Measurements from ENCODE around the gene MAFG.

The MAFG gene

DNA sequence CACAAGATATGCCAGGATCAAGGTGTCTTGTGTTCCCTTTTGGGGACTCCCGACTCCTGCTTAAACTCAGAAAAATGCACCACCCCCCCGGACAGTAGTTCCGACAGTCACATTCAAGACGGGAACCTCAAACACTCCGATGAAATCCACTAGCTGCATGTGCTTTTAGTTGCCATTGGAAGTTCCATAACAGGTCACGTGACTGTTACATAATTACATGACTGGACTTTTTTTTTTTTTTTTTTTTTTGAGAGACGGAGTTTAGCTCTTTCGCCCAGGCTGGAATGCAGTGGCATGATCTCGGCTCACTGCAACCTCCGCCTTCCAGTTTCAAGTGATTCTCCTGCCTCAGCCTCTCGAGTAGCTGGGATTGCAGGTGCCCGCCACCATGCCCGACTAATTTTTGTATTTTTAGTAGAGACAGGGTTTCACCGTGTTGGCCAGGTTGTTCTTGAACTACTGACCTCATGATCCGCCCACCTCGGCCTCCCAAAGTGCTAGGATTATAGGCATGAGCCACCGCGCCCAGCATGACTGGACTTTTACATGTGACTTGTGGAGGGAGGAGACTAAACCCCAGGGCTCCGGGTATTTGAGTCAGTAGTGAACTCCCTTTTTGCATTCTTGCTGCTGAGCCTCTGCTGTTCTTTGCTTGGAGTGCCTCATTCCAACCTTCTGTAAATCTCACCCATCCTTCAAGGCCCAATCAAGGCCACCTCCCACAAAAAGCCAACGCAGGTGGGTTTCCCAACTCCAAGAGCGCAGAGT, 11.1 kb downstream of the MAFG start:
- TF ChIP-seq PAX5 (IDR thresholded peaks at IDR 0.05; ENCODE audit: insufficient read depth, low read length, severe bottlenecking): no peak
- no peak for TF ChIP-seq POU2F2 (IDR thresholded peaks at IDR 0.05; ENCODE audit: low read depth, low read length)
- no peak for TF ChIP-seq SPI1 (IDR thresholded peaks at IDR 0.05; ENCODE audit: low read depth, low read length)
- TF ChIP-seq POLR2A (IDR thresholded peaks at IDR 0.05; ENCODE audit: low read depth, low read length): no peak
- no peak for TF ChIP-seq POLR2AphosphoS5 (IDR thresholded peaks at IDR 0.05; ENCODE audit: low read depth, low read length)
- no peak for TF ChIP-seq TAF1 (IDR thresholded peaks at IDR 0.05; ENCODE audit: low read depth, low read length)
- FAIRE-seq: no peak
- DNase-seq (ENCODE audit: insufficient read length, low spot score): no peak

DNA sequence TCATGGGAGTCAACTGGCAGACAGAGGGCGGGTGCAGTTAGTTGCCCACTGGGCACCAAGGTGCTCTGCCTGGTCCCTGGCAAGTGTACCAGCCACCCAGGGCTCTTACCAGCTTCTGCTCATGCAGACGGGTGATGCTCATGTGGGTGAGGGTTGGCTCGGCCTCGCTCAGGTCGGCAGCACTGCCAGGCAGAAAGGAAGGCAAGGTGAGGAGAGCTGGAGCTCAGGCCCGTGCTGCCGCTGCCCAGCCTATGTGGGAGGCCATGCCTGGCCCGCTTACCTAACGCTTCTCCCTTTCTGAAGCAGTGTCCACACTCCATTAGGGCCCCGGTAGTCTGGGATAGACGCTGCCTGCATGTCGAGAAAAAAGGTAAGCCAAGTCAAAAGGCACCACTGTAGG, 12.2 kb downstream of the MAFG start:
- no peak for TF ChIP-seq PAX5 (IDR thresholded peaks at IDR 0.05; ENCODE audit: insufficient read depth, low read length, severe bottlenecking)
- TF ChIP-seq SPI1 (IDR thresholded peaks at IDR 0.05; ENCODE audit: low read depth, low read length): no peak
- no peak for TF ChIP-seq TAF1 (IDR thresholded peaks at IDR 0.05; ENCODE audit: low read depth, low read length)
- no peak for TF ChIP-seq POLR2A (IDR thresholded peaks at IDR 0.05; ENCODE audit: low read depth, low read length)
- TF ChIP-seq POLR2AphosphoS5 (IDR thresholded peaks at IDR 0.05; ENCODE audit: low read depth, low read length): no peak
- TF ChIP-seq POU2F2 (IDR thresholded peaks at IDR 0.05; ENCODE audit: low read depth, low read length): no peak
- DNase-seq (ENCODE audit: insufficient read length, low spot score) (no peak), FAIRE-seq (no peak)

DNA sequence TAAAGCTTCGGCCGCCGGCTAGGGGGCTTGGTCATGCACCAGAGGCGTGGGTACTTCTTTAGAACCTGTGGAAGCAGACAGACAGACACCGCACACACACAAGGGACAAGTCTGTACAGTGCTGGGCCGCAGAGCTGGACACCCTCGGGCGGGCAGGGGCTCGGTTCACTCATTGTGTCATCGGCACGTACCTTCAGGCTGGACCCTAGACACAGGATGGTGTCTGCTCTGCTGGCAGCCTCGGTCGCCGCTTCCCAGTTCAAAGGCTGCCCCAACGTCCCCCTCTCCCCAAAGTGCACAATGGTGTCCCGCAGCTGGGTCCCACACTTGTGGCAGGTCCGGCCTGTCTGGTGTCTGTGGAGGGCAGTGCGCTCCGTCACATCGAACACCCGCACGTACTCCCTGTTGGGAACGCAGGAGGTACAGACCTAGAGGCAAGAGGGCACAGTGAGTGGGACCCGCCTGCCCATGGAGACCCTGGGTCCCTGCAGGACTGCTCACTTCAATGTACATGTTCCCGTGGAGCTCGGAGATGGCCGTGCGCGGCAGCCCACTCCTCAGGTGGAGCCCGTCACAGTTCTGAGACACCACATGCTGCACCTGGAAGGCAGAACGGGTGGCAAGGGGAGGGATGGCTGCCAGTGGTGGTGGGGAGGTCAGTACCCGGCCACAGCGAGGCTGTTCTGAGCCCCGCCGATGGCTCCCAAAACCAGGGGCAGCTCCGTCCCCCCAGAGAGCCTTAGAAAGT, 13.3 kb downstream of the MAFG start:
- DNase-seq (ENCODE audit: insufficient read length, low spot score) (no peak), FAIRE-seq (no peak)
- TF ChIP-seq POLR2A (IDR thresholded peaks at IDR 0.05; ENCODE audit: low read depth, low read length) (no peak), SPI1 (IDR thresholded peaks at IDR 0.05; ENCODE audit: low read depth, low read length) (no peak), PAX5 (IDR thresholded peaks at IDR 0.05; ENCODE audit: insufficient read depth, low read length, severe bottlenecking) (no peak), TAF1 (IDR thresholded peaks at IDR 0.05; ENCODE audit: low read depth, low read length) (no peak), POLR2AphosphoS5 (IDR thresholded peaks at IDR 0.05; ENCODE audit: low read depth, low read length) (no peak), POU2F2 (IDR thresholded peaks at IDR 0.05; ENCODE audit: low read depth, low read length) (no peak)

DNA sequence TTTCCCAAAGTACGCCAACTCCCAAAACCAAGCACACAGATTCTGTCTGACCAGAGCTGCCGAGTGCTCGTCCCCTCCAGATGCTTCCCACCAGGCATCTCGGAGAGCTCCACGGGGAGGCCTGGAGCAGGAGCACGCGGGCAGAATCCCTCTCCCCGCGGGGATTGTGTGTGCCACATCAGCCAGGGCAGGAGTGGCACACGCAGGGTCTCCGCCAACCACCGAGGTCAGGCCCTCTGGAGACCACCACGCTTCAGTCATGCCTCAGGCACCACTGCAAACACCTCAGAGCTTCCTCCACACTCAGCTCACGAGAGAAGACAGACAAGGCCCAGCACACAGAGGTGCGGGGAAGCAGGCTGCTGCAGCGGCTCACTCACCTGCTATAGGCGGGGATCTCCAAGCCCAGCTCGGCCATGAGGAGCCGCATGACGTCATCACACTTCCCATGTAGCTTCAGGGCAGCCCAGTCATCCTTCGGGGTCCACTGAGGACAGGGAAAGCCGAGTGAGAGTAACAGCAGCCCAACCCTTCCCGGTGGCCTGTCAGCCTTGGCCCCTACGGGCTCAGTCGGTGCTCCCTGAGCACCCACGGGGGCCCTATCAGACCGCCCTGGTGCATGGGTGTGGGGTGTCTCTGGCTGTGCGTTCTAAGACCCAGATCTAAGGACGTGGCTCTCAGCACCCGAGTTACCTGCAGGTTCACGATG, 14.0 kb downstream of the MAFG start:
- FAIRE-seq (no peak), DNase-seq (ENCODE audit: insufficient read length, low spot score) (no peak)
- TF ChIP-seq PAX5 (IDR thresholded peaks at IDR 0.05; ENCODE audit: insufficient read depth, low read length, severe bottlenecking) (no peak), SPI1 (IDR thresholded peaks at IDR 0.05; ENCODE audit: low read depth, low read length) (no peak), TAF1 (IDR thresholded peaks at IDR 0.05; ENCODE audit: low read depth, low read length) (no peak), POLR2A (IDR thresholded peaks at IDR 0.05; ENCODE audit: low read depth, low read length) (no peak), POU2F2 (IDR thresholded peaks at IDR 0.05; ENCODE audit: low read depth, low read length) (no peak)

DNA sequence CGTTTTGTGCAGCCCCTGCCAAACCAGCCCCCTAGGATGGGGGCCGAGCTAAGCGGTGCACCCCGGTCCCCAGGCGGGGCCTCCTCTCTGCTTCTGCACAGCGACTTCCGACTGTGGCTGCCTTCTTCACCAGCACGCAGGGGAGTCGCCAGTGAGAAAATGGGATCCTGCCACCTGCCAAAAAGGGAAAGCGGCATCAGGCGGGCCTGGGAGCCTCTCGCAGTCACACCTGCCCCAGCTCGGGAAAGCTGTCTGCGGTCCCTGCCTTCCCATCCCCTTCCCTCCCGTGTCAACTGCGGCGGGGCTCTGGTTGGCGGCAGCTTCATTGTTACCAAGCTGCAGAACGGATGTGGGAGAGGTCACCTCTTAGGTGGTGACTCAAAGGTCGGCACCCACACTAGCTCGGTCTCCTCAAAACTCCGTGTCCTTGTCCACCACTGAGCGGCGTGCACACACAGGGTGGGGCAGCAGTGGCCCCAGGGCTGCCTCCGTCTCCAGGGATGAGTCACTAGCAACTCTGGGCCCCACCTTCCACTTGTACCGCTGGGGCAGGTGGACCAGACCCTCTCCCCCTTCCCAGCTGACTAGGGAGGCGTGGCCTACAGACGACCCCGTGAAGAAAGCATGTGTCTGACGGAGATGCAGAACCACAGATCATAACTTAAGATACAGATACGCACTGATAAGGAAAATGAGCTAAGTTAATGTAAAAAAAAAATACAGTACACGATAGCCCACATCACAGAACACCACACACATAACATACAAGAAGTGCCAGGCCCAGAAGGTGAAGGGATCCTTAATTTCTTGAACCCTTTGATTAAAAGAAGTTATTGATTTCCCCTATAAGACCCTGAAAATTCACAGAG, 14.9 kb downstream of the MAFG start:
- TF ChIP-seq POU2F2 (IDR thresholded peaks at IDR 0.05; ENCODE audit: low read depth, low read length) (no peak), POLR2AphosphoS5 (IDR thresholded peaks at IDR 0.05; ENCODE audit: low read depth, low read length) (no peak), SPI1 (IDR thresholded peaks at IDR 0.05; ENCODE audit: low read depth, low read length) (no peak), TAF1 (IDR thresholded peaks at IDR 0.05; ENCODE audit: low read depth, low read length) (no peak), PAX5 (IDR thresholded peaks at IDR 0.05; ENCODE audit: insufficient read depth, low read length, severe bottlenecking) (no peak), POLR2A (IDR thresholded peaks at IDR 0.05; ENCODE audit: low read depth, low read length) (no peak)
- DNase-seq (ENCODE audit: insufficient read length, low spot score) (no peak), FAIRE-seq (no peak)

DNA sequence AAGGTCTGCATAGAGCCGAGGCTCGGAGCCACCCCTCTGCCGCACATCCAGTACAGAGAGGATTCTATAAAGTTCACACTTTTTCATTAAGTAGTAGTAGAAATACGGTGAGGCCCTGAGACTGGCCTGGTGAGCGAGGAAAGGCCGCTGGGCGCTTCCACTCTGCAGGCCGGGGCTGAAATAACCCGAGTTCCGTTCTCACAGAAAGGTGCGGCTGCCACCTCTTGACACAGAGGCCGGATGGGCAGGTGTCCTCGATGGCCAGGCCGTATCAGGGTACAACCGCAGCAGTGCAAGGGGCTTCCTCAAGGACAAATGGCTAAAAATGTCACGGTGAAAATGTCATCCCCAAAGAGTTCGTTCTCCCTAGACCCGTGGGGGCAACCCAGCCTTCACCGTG, 15.6 kb downstream of the MAFG start:
- no peak for FAIRE-seq
- TF ChIP-seq POLR2AphosphoS5 (IDR thresholded peaks at IDR 0.05; ENCODE audit: low read depth, low read length) (no peak), POU2F2 (IDR thresholded peaks at IDR 0.05; ENCODE audit: low read depth, low read length) (0 out of 2 replicates have a peak, but pooled peaks have one; percentile 39), SPI1 (IDR thresholded peaks at IDR 0.05; ENCODE audit: low read depth, low read length) (no peak), TAF1 (IDR thresholded peaks at IDR 0.05; ENCODE audit: low read depth, low read length) (no peak)
- no peak for DNase-seq (ENCODE audit: insufficient read length, low spot score)

DNA sequence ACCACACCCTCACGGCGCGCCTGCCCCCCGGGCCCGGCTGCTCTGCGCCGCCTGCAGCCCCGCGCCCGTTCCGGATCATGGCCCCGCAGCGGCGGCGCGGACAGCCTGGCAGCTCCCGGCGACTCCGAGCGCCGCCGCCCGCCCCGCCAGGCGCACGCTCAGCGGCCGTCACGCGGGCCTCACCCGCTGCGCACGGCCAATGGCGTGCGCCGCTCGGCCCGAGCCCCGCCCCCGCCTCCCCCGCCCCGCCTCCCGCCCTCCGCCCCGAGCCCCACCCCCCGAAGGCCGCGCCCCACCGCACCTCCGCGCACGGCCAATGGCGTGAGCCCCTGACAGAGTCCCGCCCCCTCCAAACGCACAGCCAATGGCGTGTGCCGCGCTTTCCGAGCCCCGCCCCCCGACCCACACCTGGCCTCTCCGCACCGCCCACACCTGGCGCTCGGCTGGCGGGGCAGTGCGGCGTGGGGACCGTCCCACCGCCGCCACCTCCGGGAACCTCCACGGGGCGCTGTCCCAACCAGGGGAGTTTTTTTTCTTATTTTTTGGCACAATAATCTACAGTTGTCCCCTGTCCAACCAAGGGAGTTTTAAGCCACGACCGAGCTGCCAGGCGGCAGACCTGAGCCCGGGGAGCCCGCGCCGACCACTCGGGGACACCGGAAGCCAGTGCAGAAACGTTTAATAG, 16.1 kb downstream of the MAFG start, which contains the start of gene PCYT2:
TSS of gene PCYT2 (minus strand) at position 123 of the 685 bp plus-strand sequence. CDS start at position 79, 44 bp downstream.
- DNase-seq (ENCODE audit: insufficient read length, low spot score) (peak; percentile 100), FAIRE-seq (peak; percentile 94)
- TF ChIP-seq PAX5 (IDR thresholded peaks at IDR 0.05; ENCODE audit: insufficient read depth, low read length, severe bottlenecking) (peak; percentile 74), TAF1 (IDR thresholded peaks at IDR 0.05; ENCODE audit: low read depth, low read length) (no peak)

DNA sequence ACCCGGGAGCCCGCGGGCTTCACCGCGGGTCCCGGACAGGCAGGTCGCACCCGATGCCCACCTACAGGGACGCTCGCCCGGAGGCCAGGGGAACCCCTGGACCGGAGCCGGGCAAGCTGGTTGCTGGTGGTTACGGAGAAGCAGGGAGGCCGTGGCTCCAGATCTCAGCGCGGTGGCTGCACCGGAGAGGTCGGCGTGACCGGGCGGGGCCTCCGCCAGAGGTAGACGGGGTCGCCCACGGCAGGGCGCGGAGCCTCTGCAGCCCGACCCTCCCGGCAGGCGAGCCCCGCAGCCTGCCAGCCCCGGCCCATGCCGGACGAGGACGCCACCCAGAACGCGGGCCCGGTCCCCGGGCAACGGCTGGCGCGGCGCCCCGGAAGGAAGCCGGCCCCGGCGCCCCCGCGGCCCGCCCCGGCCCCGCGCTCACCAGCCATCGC, 16.7 kb downstream of the MAFG start:
- DNase-seq (ENCODE audit: insufficient read length, low spot score): no peak

More for the DNA sequence above, 16.7 kb downstream of the MAFG start:
- TF ChIP-seq POU2F2 (IDR thresholded peaks at IDR 0.05; ENCODE audit: low read depth, low read length): no peak
- TF ChIP-seq PAX5 (IDR thresholded peaks at IDR 0.05; ENCODE audit: insufficient read depth, low read length, severe bottlenecking): no peak
- no peak for TF ChIP-seq POLR2AphosphoS5 (IDR thresholded peaks at IDR 0.05; ENCODE audit: low read depth, low read length)
- no peak for TF ChIP-seq SPI1 (IDR thresholded peaks at IDR 0.05; ENCODE audit: low read depth, low read length)
- no peak for TF ChIP-seq POLR2A (IDR thresholded peaks at IDR 0.05; ENCODE audit: low read depth, low read length)
- no peak for TF ChIP-seq TAF1 (IDR thresholded peaks at IDR 0.05; ENCODE audit: low read depth, low read length)
- peak; percentile 80 for FAIRE-seq

Data from GM12891 (cell line).